Measurements from ENCODE around the gene MOCS2.

GRCh38 chr5:53063176-53063575 is 46.4 kb downstream of the MOCS2 start:
- no peak for TF ChIP-seq CTCF (IDR thresholded peaks at IDR 0.05 in 2 of 3, conservative IDR thresholded peaks at IDR 0.05 in 1 of 3; ENCODE audit: control insufficient read depth in 2 of 3, extremely low read depth in 1 of 3, insufficient read depth in 1 of 3, low read depth in 3 of 3, low read length in 3 of 3)
- TF ChIP-seq, protein P1, sequence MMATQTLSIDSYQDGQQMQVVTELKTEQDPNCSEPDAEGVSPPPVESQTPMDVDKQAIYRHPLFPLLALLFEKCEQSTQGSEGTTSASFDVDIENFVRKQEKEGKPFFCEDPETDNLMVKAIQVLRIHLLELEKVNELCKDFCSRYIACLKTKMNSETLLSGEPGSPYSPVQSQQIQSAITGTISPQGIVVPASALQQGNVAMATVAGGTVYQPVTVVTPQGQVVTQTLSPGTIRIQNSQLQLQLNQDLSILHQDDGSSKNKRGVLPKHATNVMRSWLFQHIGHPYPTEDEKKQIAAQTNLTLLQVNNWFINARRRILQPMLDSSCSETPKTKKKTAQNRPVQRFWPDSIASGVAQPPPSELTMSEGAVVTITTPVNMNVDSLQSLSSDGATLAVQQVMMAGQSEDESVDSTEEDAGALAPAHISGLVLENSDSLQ (IDR thresholded peaks at IDR 0.05), result no peak
- TF ChIP-seq POLR2AphosphoS5 (IDR thresholded peaks at IDR 0.05; ENCODE audit: low read length), result no peak
- TF ChIP-seq EP300 (IDR thresholded peaks at IDR 0.05; ENCODE audit: borderline replicate concordance in 1 of 2, control insufficient read depth in 1 of 2, low read depth in 2 of 2, low read length in 2 of 2), result no peak
- TF ChIP-seq ZNF207 (IDR thresholded peaks at IDR 0.05; ENCODE audit: borderline replicate concordance), result no peak
- no peak for TF ChIP-seq SKIL (IDR thresholded peaks at IDR 0.05; ENCODE audit: low read depth, poor library complexity, severe bottlenecking)
- TF ChIP-seq HDAC2 (IDR thresholded peaks at IDR 0.05), result no peak
